HCT116 (cell line): Measurements from ENCODE around the gene NRCAM. TPM values are rescaled to one million over a fixed set of nuclear protein-coding genes. Genes with fewer than 3 reads are reported as not detected.
"Not testable (repeated sequence)": the region's sequence is repeated elsewhere in the genome, so short reads cannot be mapped to it uniquely, and the experiment has no call there.

ENCODE experiments used
- ATAC-seq: fragments of 200-7000 bp; cut with Tn5 transposase; 2 replicates; pipeline ENCODE4 v1.9.1; 2020; ENCODE audit warnings: mild to moderate bottlenecking, moderate library complexity
- BruUV-seq: library from RNA; stranded (reverse); fragments of 400-500 nt; replicated peaks from 2 replicates; lab custom pipeline; 2021; lab: Mats Ljungman, UMichigan
- CTCF ChIA-PET: fragments of 300-600 bp; sonication (Branson Sonifier 250); formaldehyde crosslinking; loops from one replicate; lab custom pipeline; 2021; ENCODE audit warnings: antibody characterized with exemption; lab: Charles Lee
- POLR2A ChIA-PET: fragments of 300-600, 350-600 bp; sonication (Branson Sonifier 250); formaldehyde crosslinking; loops from one replicate; lab custom pipeline; 2021; ENCODE audit warnings: antibody characterized with exemption; lab: Charles Lee
- RAD21 ChIA-PET, 2 experiments: fragments of 300-600 bp; sonication (Branson Sonifier 250); formaldehyde crosslinking; loops; one replicate each; lab custom pipeline; 2023; ENCODE audit warnings: low total read pairs in 2 of 2; ENCODE audit not compliant: uncharacterized antibody in 2 of 2, unreplicated experiment in 2 of 2, low non-redundant PET in 1 of 2; lab: Charles Lee
- DNase-seq: peaks from one replicate; pipeline ENCODE4 v3.0.0-alpha.2; 2010; ENCODE audit warnings: low read depth, low spot score
- H2AFZ ChIP-seq: fragments of 200-600 bp; shearing (Covaris generic), sonication (generic); 2 replicates; pipeline ENCODE4 v1.6.1; 2017; ENCODE audit warnings: low read depth, mixed run types, mixed read lengths, antibody characterized with exemption, low read length; ENCODE audit not compliant: poor library complexity, severe bottlenecking
- H3K27ac ChIP-seq: 2 replicates; pipeline ENCODE4 v1.5.1; 2012; ENCODE audit warnings: low read depth, low read length
- H3K27me3 ChIP-seq: fragments of 200-600 bp; sonication (generic); 2 replicates; pipeline ENCODE4 v1.6.1; 2016; ENCODE audit warnings: mixed run types, low read length, mixed read lengths; ENCODE audit not compliant: insufficient read depth
- H3K36me3 ChIP-seq, 2 experiments: fragments of 200-500 bp in 1 of 2; fragments of 200-600 bp in 1 of 2; sonication (Bioruptor generic) in 1 of 2; sonication (generic) in 1 of 2; 2 replicates each; pipeline versions ENCODE4 v1.5.1 to v1.6.1; 2014 to 2016; ENCODE audit warnings: low read length in 2 of 2, inconsistent platforms in 1 of 2, mixed read lengths in 1 of 2, mixed run types in 1 of 2; ENCODE audit not compliant: insufficient read depth in 2 of 2, control insufficient read depth in 1 of 2
- H3K4me1 ChIP-seq, 2 experiments: fragments of 200-600 bp in 1 of 2; sonication (generic) in 1 of 2; 2 replicates each; pipeline versions ENCODE4 v1.5.1 to v1.6.1; 2012 to 2017; ENCODE audit warnings: low read length in 2 of 2, inconsistent platforms in 1 of 2, mild to moderate bottlenecking in 1 of 2, mixed read lengths in 1 of 2, mixed run types in 1 of 2, moderate library complexity in 1 of 2; ENCODE audit not compliant: insufficient read depth in 2 of 2, control insufficient read depth in 1 of 2
- H3K4me2 ChIP-seq: fragments of 200-600 bp; sonication (generic); 2 replicates; pipeline ENCODE4 v1.6.1; 2017; ENCODE audit warnings: mixed run types, low read length, mixed read lengths
- H3K4me3 ChIP-seq, 2 experiments: fragments of 200-600 bp in 1 of 2; sonication (generic) in 1 of 2; replicated peaks in 1 of 2; 2 replicates each; pipeline ENCODE4 v1.5.1; 2011 to 2016; ENCODE audit warnings: low read length in 2 of 2, control low read depth in 1 of 2, low read depth in 1 of 2, mild to moderate bottlenecking in 1 of 2, mixed read lengths in 1 of 2, mixed run types in 1 of 2
- H3K79me2 ChIP-seq: fragments of 200-600 bp; sonication (generic); 2 replicates; pipeline ENCODE4 v1.6.1; 2017; ENCODE audit warnings: mild to moderate bottlenecking, mixed run types, low read length, moderate library complexity, mixed read lengths; ENCODE audit not compliant: insufficient read depth
- H3K9ac ChIP-seq: fragments of 200-600 bp; sonication (generic); 2 replicates; pipeline ENCODE4 v1.6.1; 2016; ENCODE audit warnings: low read length, mixed read lengths
- H3K9me2 ChIP-seq: fragments of 200-600 bp; sonication (generic), shearing (Covaris generic); 2 replicates; pipeline ENCODE4 v1.6.1; 2017; ENCODE audit warnings: mixed run types, mild to moderate bottlenecking, moderate library complexity; ENCODE audit not compliant: insufficient read depth
- H3K9me3 ChIP-seq, 2 experiments: fragments of 200-500 bp in 1 of 2; fragments of 200-600 bp in 1 of 2; sonication (Bioruptor generic) in 1 of 2; sonication (generic) in 1 of 2; 2 replicates each; pipeline ENCODE4 v1.6.1; 2014 to 2017; ENCODE audit warnings: low read length in 2 of 2, mixed read lengths in 2 of 2, inconsistent platforms in 1 of 2, low read depth in 1 of 2, mild to moderate bottlenecking in 1 of 2, mixed run types in 1 of 2, moderate library complexity in 1 of 2; ENCODE audit not compliant: control insufficient read depth in 1 of 2, insufficient read depth in 1 of 2
- H4K20me1 ChIP-seq: fragments of 200-600 bp; sonication (generic), shearing (Covaris generic); 2 replicates; pipeline ENCODE4 v1.6.1; 2017; ENCODE audit warnings: mixed run types, mild to moderate bottlenecking, moderate library complexity; ENCODE audit not compliant: insufficient read depth
- EGR1 ChIP-seq: IDR thresholded peaks from 2 replicates; pipeline ENCODE4 v1.6.1; 2012; ENCODE audit warnings: low read depth
- FOSL1 ChIP-seq: IDR thresholded peaks from 2 replicates; pipeline ENCODE4 v1.6.1; 2012; ENCODE audit warnings: low read depth
- JUND ChIP-seq: IDR thresholded peaks from 2 replicates; pipeline ENCODE4 v1.6.1; 2012
- POLR2A ChIP-seq: IDR thresholded peaks from 2 replicates; pipeline ENCODE4 v1.7.0; 2011; ENCODE audit warnings: borderline replicate concordance; ENCODE audit not compliant: insufficient read depth, insufficient read length; ENCODE audit errors: extremely low read depth
- TCF7L2 ChIP-seq: IDR thresholded peaks from 2 replicates; pipeline ENCODE4 v1.7.0; 2011; ENCODE audit warnings: borderline replicate concordance, inconsistent platforms; ENCODE audit not compliant: insufficient read depth, insufficient read length; ENCODE audit errors: extremely low read depth
- intact Hi-C: fragments of 100-400 bp; cut with micrococcal nuclease; formaldehyde crosslinking; loops from 2 replicates; pipeline ENCODE4 v1.10.0; 2022
- total RNA-seq: library from RNA; stranded (reverse); gene quantifications from one replicate; pipeline ENCODE4 v1.2.1, GENCODE V29; 2021; ENCODE audit not compliant: unreplicated experiment
- TF ChIP-seq, protein P1 (sequence below): IDR thresholded peaks from 2 replicates; pipeline ENCODE4 v1.6.1; 2012; ENCODE audit warnings: low read depth
- TF ChIP-seq, protein P2 (sequence below), 3 experiments: fragments of 200-600 bp in 1 of 3; sonication (generic) in 1 of 3; IDR thresholded peaks in 2 of 3; conservative IDR thresholded peaks in 1 of 3; 2 replicates each; pipeline ENCODE4 v1.5.1; 2012 to 2017; ENCODE audit warnings: low read depth in 2 of 3, low read length in 2 of 3, antibody characterized with exemption in 1 of 3, borderline replicate concordance in 1 of 3, control low read depth in 1 of 3, mild to moderate bottlenecking in 1 of 3, mixed read lengths in 1 of 3, mixed run types in 1 of 3, moderate library complexity in 1 of 3; ENCODE audit not compliant: insufficient read depth in 1 of 3
- TF ChIP-seq, protein P3 (sequence below): IDR thresholded peaks from 2 replicates; pipeline ENCODE4 v1.6.1; 2012

NRCAM gene
- total RNA-seq, 1 experiment from 2014 or later = 0.15 TPM

DNA sequence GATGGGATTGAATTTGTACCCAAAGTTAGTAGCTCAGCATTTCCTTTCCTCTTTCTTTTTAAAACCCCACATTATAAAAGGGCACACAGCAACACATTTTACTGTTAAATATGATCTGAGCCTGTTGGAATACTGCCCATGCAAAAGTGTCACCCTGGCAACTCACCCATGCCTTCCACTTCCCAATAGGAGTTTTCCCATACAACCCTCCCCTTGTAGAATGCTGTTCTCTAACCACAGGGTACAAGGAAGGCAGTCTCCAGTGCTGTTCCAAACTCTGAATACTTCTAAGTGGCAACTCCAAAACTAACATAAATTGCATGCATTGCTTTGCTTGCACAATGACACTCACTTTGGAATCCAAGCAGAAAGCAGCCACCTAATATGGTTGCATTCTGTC is 60.8 kb downstream of the NRCAM start:
- no peak for ATAC-seq
- H3K4me1 ChIP-seq = no peaks in the 10 kb centered on the region
- no peak overlapping the region for H3K27ac ChIP-seq
- H3K36me3 ChIP-seq = no peaks in the 10 kb centered on the region
- BruUV-seq = no TSS peak
- no peak overlapping the region for H3K9ac ChIP-seq
- RAD21 ChIA-PET = no interaction called here
- POLR2A ChIA-PET = no interaction called here
- no peaks in the 10 kb centered on the region for H4K20me1 ChIP-seq
- H3K9me3 ChIP-seq = no peaks in the 10 kb centered on the region
- no peak for DNase-seq
- H3K27me3 ChIP-seq = no peaks in the 10 kb centered on the region
- H2AFZ ChIP-seq = no peak overlapping the region
- no peak overlapping the region for H3K4me3 ChIP-seq
- no peak overlapping the region for H3K4me2 ChIP-seq
- no peaks in the 10 kb centered on the region for H3K9me2 ChIP-seq
- TF ChIP-seq TCF7L2 = no peak
- TF ChIP-seq, protein P1, sequence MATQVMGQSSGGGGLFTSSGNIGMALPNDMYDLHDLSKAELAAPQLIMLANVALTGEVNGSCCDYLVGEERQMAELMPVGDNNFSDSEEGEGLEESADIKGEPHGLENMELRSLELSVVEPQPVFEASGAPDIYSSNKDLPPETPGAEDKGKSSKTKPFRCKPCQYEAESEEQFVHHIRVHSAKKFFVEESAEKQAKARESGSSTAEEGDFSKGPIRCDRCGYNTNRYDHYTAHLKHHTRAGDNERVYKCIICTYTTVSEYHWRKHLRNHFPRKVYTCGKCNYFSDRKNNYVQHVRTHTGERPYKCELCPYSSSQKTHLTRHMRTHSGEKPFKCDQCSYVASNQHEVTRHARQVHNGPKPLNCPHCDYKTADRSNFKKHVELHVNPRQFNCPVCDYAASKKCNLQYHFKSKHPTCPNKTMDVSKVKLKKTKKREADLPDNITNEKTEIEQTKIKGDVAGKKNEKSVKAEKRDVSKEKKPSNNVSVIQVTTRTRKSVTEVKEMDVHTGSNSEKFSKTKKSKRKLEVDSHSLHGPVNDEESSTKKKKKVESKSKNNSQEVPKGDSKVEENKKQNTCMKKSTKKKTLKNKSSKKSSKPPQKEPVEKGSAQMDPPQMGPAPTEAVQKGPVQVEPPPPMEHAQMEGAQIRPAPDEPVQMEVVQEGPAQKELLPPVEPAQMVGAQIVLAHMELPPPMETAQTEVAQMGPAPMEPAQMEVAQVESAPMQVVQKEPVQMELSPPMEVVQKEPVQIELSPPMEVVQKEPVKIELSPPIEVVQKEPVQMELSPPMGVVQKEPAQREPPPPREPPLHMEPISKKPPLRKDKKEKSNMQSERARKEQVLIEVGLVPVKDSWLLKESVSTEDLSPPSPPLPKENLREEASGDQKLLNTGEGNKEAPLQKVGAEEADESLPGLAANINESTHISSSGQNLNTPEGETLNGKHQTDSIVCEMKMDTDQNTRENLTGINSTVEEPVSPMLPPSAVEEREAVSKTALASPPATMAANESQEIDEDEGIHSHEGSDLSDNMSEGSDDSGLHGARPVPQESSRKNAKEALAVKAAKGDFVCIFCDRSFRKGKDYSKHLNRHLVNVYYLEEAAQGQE = no peak
- TF ChIP-seq, protein P2, sequence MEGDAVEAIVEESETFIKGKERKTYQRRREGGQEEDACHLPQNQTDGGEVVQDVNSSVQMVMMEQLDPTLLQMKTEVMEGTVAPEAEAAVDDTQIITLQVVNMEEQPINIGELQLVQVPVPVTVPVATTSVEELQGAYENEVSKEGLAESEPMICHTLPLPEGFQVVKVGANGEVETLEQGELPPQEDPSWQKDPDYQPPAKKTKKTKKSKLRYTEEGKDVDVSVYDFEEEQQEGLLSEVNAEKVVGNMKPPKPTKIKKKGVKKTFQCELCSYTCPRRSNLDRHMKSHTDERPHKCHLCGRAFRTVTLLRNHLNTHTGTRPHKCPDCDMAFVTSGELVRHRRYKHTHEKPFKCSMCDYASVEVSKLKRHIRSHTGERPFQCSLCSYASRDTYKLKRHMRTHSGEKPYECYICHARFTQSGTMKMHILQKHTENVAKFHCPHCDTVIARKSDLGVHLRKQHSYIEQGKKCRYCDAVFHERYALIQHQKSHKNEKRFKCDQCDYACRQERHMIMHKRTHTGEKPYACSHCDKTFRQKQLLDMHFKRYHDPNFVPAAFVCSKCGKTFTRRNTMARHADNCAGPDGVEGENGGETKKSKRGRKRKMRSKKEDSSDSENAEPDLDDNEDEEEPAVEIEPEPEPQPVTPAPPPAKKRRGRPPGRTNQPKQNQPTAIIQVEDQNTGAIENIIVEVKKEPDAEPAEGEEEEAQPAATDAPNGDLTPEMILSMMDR (IDR thresholded peaks at IDR 0.05 in 2 of 3, conservative IDR thresholded peaks at IDR 0.05 in 1 of 3; ENCODE audit: borderline replicate concordance in 1 of 3, insufficient read depth in 1 of 3, low read depth in 2 of 3, low read length in 2 of 3) = no peak
- TF ChIP-seq JUND = no peak
- TF ChIP-seq FOSL1 = no peak
- no peak for TF ChIP-seq POLR2A
- TF ChIP-seq, protein P3, sequence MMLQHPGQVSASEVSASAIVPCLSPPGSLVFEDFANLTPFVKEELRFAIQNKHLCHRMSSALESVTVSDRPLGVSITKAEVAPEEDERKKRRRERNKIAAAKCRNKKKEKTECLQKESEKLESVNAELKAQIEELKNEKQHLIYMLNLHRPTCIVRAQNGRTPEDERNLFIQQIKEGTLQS = no peak
- no peak for TF ChIP-seq EGR1
- CTCF ChIA-PET = no interaction called here
- intact Hi-C loops = no loop called here
- no peaks in the 10 kb centered on the region for H3K79me2 ChIP-seq

- ATAC-seq = not testable (repeated sequence)
Observed at GRCh38 chr7:108393097-108393496, 63.1 kb downstream of the NRCAM start.

GRCh38 chr7:108387686-108388085 is 68.5 kb downstream of the NRCAM start:
- H3K27ac ChIP-seq, H4K20me1 ChIP-seq, POLR2A ChIA-PET, H3K4me1 ChIP-seq, H3K79me2 ChIP-seq, H3K36me3 ChIP-seq, H3K27me3 ChIP-seq, CTCF ChIA-PET, intact Hi-C loops, H3K4me2 ChIP-seq, H3K9me2 ChIP-seq, DNase-seq, H2AFZ ChIP-seq, H3K4me3 ChIP-seq, RAD21 ChIA-PET, H3K9me3 ChIP-seq, ATAC-seq, BruUV-seq, H3K9ac ChIP-seq: not testable (repeated sequence)

More at GRCh38 chr7:108393097-108393496, 63.1 kb downstream of the NRCAM start:
- intact Hi-C loops, BruUV-seq, CTCF ChIA-PET, H3K9me2 ChIP-seq, POLR2A ChIA-PET, H2AFZ ChIP-seq, DNase-seq, H3K4me2 ChIP-seq, H3K4me3 ChIP-seq, H3K36me3 ChIP-seq, H3K27me3 ChIP-seq, RAD21 ChIA-PET, H3K79me2 ChIP-seq, H3K4me1 ChIP-seq, H3K27ac ChIP-seq, H3K9me3 ChIP-seq, H3K9ac ChIP-seq, H4K20me1 ChIP-seq: not testable (repeated sequence)
